HEK293T (cell line): Measurements from ENCODE around the gene PHACTR3.
"Not testable (repeated sequence)": the region's sequence is repeated elsewhere in the genome, so short reads cannot be mapped to it uniquely, and the experiment has no call there.

Experiments used
- CTBP1 ChIP-seq: fragments of 450-650 bp; IDR thresholded peaks from 2 replicates; pipeline ENCODE4 v1.6.1; 2016; ENCODE audit warnings: borderline replicate concordance
- FOXM1 ChIP-seq: fragments of 450-650 bp; IDR thresholded peaks from 2 replicates; pipeline ENCODE4 v1.6.1; 2017; ENCODE audit warnings: mild to moderate bottlenecking, borderline replicate concordance
- HDGF ChIP-seq: fragments of 450-650 bp; IDR thresholded peaks from 2 replicates; pipeline ENCODE4 v1.6.1; 2017; ENCODE audit warnings: antibody characterized with exemption, borderline replicate concordance
- LEF1 ChIP-seq: fragments of 450-650 bp; IDR thresholded peaks from 2 replicates; pipeline ENCODE4 v1.6.1; 2017; ENCODE audit warnings: mild to moderate bottlenecking, borderline replicate concordance
- PKNOX1 ChIP-seq: fragments of 450-650 bp; IDR thresholded peaks from 2 replicates; pipeline ENCODE4 v1.6.1; 2016
- SP1 ChIP-seq: fragments of 450-650 bp; IDR thresholded peaks from 2 replicates; pipeline ENCODE4 v1.6.1; 2017

GRCh38 chr20:59890035-59890434, 285.7 kb downstream of the PHACTR3 start:
- not testable (repeated sequence) for TF ChIP-seq PKNOX1, HDGF, LEF1, CTBP1, FOXM1, SP1
